NCI-H1694 (cell line): Measurements from ENCODE around the gene NEK8.
"Not testable (repeated sequence)": the region's sequence is repeated elsewhere in the genome, so short reads cannot be mapped to it uniquely, and the experiment has no call there.

Experiments used
- DNase-seq: peaks from one replicate; lab custom pipeline; 2025; lab: John Stamatoyannopoulos, UW

Gene NEK8

DNA sequence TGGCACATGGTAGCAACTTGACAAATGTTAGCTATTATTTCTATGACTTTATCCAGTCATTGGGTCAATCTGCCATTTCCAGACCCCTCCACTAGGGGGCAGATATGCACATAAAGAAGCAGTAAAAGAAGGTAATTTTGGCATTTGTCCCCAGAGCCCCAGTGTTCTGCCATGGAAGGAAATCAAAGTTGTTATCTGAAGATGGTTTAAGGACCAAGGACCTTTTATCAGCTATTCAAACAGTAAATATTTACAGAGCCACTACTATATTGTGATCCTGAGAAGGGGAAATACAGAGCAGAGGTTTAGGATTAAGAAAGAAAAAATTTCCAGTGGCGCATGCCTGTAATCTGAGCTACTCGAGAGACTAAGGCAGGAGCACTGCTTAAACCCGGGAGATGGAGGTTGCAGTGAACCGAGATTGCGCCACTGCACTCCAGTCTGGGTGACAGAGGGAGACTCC lies 35.2 kb downstream of the NEK8 start:
- peak; percentile 94 for DNase-seq

GRCh38 chr17:28765038-28765437 lies 36.5 kb downstream of the NEK8 start:
- no peak for DNase-seq

- no peak for DNase-seq
These were observed 45.1 kb downstream of the NEK8 start for GRCh38 chr17:28773736-28774135.

DNA sequence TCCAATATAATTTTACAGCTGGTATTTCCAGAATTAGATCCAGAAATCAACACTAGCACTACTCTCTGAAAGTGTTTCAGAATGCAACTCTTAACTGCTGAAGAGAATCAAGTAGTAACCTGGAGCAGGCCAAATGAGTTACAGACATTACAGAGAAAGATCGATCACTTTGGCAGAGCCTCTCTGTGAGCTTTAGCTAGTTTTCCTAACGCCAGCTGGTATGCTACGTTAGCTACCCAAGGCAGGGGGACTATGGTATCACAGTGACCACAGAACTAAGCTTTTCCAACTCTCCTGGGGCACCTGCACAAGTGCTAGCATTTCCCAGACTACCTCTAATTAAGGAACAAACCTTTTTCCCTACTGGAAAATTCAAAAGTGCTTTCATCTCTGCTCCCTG lies 45.6 kb downstream of the NEK8 start:
- no peak for DNase-seq

DNA sequence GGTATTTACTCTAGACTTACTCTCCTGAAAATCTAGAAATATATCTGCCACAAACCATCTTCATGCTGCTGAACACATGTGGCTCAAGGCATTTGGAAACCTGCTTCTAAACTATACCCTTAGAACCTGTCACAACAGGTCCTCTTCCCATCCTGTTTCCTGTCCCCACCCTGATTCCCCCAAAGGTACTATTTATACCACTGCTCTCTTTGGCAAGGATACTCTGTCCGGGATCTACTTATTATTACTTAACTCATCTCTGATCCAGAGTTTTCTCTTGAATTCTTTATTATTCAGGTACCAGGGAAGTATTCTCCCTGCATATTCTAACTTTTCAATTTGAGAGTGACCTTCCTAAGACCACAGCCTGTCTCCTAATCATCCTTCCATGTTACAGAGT lies 48.6 kb downstream of the NEK8 start:
- no peak for DNase-seq

- DNase-seq, result not testable (repeated sequence)
These were observed 51.0 kb downstream of the NEK8 start for GRCh38 chr17:28779601-28780000.

DNA sequence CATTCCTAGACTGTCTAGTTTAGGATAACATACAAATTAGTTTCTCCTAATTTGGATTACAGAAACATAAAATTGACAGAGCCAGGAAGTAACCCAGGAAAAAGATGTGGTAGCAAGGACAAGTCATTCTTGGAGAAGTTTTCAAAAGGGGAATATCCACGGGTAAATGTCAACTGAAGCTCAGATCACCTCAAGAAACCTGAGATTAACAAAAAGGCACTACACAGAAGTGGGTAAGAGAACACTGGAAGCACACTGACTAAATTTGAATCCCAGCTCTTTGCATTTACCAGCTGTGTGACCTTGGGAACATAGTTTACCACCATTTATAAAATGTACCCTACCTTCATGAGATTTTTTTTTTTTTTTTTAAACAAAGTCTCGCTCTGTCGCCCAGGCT lies 54.6 kb downstream of the NEK8 start:
- DNase-seq, result no peak

GRCh38 chr17:28788100-28788499 lies 59.5 kb downstream of the NEK8 start:
- DNase-seq, result no peak
